Gastroesophageal sphincter (tissue), 3 donors: ENCODE measurements around the gene ZNF653.

ENCODE experiments used
- CTCF ChIP-seq, 4 experiments: fragments of 200-600 bp in 2 of 4; fragments of 450-650 bp in 2 of 4; sonication (generic) in 1 of 4; IDR thresholded peaks; one replicate each; pipeline ENCODE4 v1.5.1; 2017 to 2019; ENCODE audit warnings: antibody characterized with exemption in 4 of 4, mild to moderate bottlenecking in 2 of 4, moderate library complexity in 2 of 4
- POLR2A ChIP-seq, 2 donors: fragments of 450-650 bp; IDR thresholded peaks; one replicate each; pipeline ENCODE4 v1.6.1; 2017; ENCODE audit warnings: antibody characterized with exemption in 2 of 2, mild to moderate bottlenecking in 2 of 2, moderate library complexity in 1 of 2

- no peak for TF ChIP-seq POLR2A (IDR thresholded peaks at IDR 0.05)
- TF ChIP-seq CTCF (IDR thresholded peaks at IDR 0.05) = no peak
Measured at GRCh38 chr19:11534538-11534937, 28.9 kb upstream of the ZNF653 start.
